Vagina (tissue), 2 donors: ENCODE data around the gene DUSP5. TPM values are rescaled to one million over a fixed set of nuclear protein-coding genes. Genes with fewer than 3 reads are reported as not detected.

ENCODE experiments used
- DNase-seq, 2 donors: peaks; one replicate each; pipeline ENCODE4 v3.0.0-alpha.2; 2017; ENCODE audit errors: extremely low spot score in 2 of 2
- H3K27ac ChIP-seq: fragments of 200-600 bp; sonication (generic); one replicate; pipeline ENCODE4 v1.5.1; 2019
- H3K27me3 ChIP-seq: fragments of 200-600 bp; sonication (generic); one replicate; pipeline ENCODE4 v1.5.1; 2019
- H3K36me3 ChIP-seq, 2 donors: fragments of 200-600 bp; sonication (generic); one replicate each; pipeline ENCODE4 v1.5.1; 2017 to 2019
- H3K4me1 ChIP-seq: fragments of 200-600 bp; sonication (generic); one replicate; pipeline ENCODE4 v1.5.1; 2019
- H3K4me3 ChIP-seq, 2 donors: fragments of 200-600 bp; sonication (generic); 1 replicate in 1 of 2; 2 replicates in 1 of 2; pipeline ENCODE4 v1.5.1; 2016 to 2019
- H3K9me3 ChIP-seq: fragments of 200-600 bp; sonication (generic); one replicate; pipeline ENCODE4 v1.5.1; 2019
- POLR2A ChIP-seq, 2 donors: fragments of 450-650 bp; IDR thresholded peaks; one replicate each; pipeline ENCODE4 v1.6.1; 2017; ENCODE audit warnings: antibody characterized with exemption in 2 of 2, mild to moderate bottlenecking in 2 of 2, moderate library complexity in 2 of 2
- POLR2AphosphoS5 ChIP-seq, 2 donors: sonication (generic); formaldehyde crosslinking; IDR thresholded peaks; one replicate each; pipeline ENCODE4 v1.9.0; 2017; ENCODE audit warnings: antibody characterized with exemption in 2 of 2, mild to moderate bottlenecking in 2 of 2, low read depth in 1 of 2; ENCODE audit not compliant: insufficient read depth in 1 of 2
- intact Hi-C: fragments of 100-400 bp; cut with DNase I; formaldehyde crosslinking; loops from one replicate; pipeline ENCODE4 v1.15.1; 2023
- total RNA-seq: library from RNA; depleted of rRNA; stranded (reverse); fragments of >200 nt; gene quantifications from one replicate; pipeline ENCODE4 v1.2.3, GENCODE V29; 2016
- TF ChIP-seq, protein P1 (sequence below), 3 experiments: fragments of 450-650 bp in 2 of 3; fragments of 200-600 bp in 1 of 3; sonication (generic) in 1 of 3; IDR thresholded peaks; one replicate each; pipeline ENCODE4 v1.5.1; 2017 to 2019; ENCODE audit warnings: antibody characterized with exemption in 3 of 3, mild to moderate bottlenecking in 2 of 3, moderate library complexity in 2 of 3

DUSP5 gene
- total RNA-seq, 1 donor from 2014 or later = 75.1 TPM

DNA sequence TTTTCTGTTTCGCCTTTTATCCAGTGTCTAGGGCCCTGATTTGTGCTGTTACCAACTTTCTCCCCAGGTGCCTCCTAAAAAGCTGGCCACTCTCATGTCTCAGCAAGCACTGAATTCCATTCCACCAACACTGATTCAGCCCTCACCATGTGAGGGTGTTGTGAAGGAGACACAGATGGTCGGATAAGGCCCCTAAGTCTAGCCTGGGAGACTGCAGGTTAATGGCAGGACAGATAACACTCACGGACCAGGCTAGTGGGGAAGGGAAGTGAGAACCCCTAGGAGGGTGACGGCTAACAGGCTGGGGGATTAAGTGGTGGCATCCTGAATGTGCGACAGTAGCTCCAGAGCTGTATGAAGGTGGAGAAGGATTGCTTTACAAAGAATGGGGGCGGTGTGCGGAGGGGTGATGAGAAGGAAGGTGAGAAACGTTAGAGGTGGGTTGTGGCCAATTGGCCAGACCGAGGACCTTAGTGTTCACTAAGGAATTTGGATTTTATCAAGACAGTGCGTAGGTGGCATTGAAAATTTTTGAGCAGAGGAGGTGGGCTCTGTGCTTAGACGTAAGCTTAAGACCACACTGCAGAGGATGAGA lies 3.8 kb upstream of the DUSP5 start:
- H3K4me1 ChIP-seq = peaks cover 23% of the 10 kb centered on the region
- TF ChIP-seq POLR2AphosphoS5 (IDR thresholded peaks at IDR 0.05; ENCODE audit: insufficient read depth in 1 of 2, low read depth in 1 of 2) = no peak
- TF ChIP-seq, protein P1, sequence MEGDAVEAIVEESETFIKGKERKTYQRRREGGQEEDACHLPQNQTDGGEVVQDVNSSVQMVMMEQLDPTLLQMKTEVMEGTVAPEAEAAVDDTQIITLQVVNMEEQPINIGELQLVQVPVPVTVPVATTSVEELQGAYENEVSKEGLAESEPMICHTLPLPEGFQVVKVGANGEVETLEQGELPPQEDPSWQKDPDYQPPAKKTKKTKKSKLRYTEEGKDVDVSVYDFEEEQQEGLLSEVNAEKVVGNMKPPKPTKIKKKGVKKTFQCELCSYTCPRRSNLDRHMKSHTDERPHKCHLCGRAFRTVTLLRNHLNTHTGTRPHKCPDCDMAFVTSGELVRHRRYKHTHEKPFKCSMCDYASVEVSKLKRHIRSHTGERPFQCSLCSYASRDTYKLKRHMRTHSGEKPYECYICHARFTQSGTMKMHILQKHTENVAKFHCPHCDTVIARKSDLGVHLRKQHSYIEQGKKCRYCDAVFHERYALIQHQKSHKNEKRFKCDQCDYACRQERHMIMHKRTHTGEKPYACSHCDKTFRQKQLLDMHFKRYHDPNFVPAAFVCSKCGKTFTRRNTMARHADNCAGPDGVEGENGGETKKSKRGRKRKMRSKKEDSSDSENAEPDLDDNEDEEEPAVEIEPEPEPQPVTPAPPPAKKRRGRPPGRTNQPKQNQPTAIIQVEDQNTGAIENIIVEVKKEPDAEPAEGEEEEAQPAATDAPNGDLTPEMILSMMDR (IDR thresholded peaks at IDR 0.05) = no peak
- no peak for TF ChIP-seq POLR2A (IDR thresholded peaks at IDR 0.05)
- no peaks in the 10 kb centered on the region for H3K9me3 ChIP-seq
- no peaks in the 10 kb centered on the region for H3K27me3 ChIP-seq
- no peaks in the 10 kb centered on the region for H3K36me3 ChIP-seq
- no peak for DNase-seq
- intact Hi-C loops = loop anchor here (10.0 kb wide), 1 partner anchor 1131 kb away; no protein-coding TSS in a partner anchor
- H3K27ac ChIP-seq = no peak overlapping the region
- H3K4me3 ChIP-seq = no peak overlapping the region

DNA sequence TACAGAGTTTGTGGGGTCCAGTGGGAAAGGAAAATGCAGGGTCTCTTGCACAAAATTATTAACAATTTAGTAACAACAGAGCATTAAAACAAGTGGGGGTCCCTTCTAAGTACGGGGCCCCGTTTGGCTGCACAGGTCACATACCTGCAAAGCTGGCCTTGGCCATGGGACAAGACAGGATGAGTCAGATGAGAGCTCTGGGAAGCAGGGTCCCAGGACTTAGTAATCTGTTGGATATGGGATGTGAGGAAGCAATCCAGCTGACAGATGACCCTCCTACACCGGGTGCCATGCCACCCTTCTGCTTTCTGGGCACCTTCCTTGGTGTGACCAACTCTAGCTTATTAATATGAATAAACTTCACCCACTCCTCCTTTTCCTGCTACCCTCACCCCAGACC lies 3.2 kb upstream of the DUSP5 start:
- intact Hi-C loops = loop anchor here (10.0 kb wide), 1 partner anchor 1130 kb away; no protein-coding TSS in a partner anchor
- DNase-seq = no peak
- TF ChIP-seq, protein P1 (IDR thresholded peaks at IDR 0.05) = no peak
- TF ChIP-seq POLR2A (IDR thresholded peaks at IDR 0.05) = no peak
- TF ChIP-seq POLR2AphosphoS5 (IDR thresholded peaks at IDR 0.05; ENCODE audit: insufficient read depth in 1 of 2, low read depth in 1 of 2) = no peak

DNA sequence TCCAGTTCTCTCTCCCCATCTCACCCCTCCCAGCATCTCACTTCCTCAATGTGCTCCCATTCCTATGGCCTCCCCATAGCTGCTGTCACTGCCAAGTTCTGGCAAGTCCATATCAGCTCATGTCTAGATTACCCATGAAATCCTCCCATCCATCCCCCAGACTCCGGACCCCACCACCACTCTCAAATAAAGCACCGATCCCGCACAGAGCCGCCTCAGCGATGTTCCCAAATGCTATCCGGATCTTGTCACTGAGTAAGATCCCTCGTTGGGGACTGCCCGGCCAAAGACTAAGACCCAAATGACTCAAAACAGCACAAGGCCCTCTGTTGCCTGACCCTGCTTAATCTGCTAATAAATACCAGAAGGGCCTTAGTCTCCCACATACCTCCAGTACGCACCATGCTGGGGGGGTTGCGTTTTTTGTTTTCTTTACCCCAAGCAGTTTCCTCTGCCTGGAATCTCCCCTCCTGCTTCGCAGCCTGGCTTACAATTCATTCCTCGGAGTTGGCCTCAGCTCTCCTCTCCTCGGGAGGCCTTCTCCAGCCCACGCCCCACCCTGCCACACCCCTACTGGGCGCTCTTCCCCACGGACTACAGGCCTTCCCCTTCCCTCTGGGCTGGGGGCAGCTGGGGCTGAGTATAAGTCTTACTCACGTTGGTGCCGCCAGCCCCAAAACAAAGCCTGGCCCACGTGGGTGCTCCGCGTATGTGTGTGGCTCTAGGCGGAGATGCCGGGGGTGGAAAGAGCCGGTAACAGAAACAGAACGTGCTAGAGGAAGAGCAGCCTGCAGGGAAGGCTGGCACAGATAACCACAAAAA lies 1.8 kb upstream of the DUSP5 start:
- Histone ChIP-seq H3K27ac (peak overlapping the region; percentile 93), H3K4me1 (peaks cover 31% of the 10 kb centered on the region), H3K36me3 (no peaks in the 10 kb centered on the region), H3K27me3 (no peaks in the 10 kb centered on the region), H3K4me3 (peak overlapping the region; percentile 75 to 79), H3K9me3 (no peaks in the 10 kb centered on the region)
- intact Hi-C loops = loop anchor here (10.0 kb wide), 1 partner anchor 1129 kb away; no protein-coding TSS in a partner anchor
- TF ChIP-seq POLR2A (IDR thresholded peaks at IDR 0.05) = no peak
- TF ChIP-seq POLR2AphosphoS5 (IDR thresholded peaks at IDR 0.05; ENCODE audit: insufficient read depth in 1 of 2, low read depth in 1 of 2) = peak; percentile 39 to 49
- TF ChIP-seq, protein P1 (IDR thresholded peaks at IDR 0.05) = no peak
- no peak for DNase-seq

More for the DNA sequence above, 3.2 kb upstream of the DUSP5 start:
- Histone ChIP-seq H3K4me1 (peaks cover 28% of the 10 kb centered on the region), H3K9me3 (no peaks in the 10 kb centered on the region), H3K4me3 (no peak overlapping the region), H3K36me3 (no peaks in the 10 kb centered on the region), H3K27ac (no peak overlapping the region), H3K27me3 (no peaks in the 10 kb centered on the region)

DNA sequence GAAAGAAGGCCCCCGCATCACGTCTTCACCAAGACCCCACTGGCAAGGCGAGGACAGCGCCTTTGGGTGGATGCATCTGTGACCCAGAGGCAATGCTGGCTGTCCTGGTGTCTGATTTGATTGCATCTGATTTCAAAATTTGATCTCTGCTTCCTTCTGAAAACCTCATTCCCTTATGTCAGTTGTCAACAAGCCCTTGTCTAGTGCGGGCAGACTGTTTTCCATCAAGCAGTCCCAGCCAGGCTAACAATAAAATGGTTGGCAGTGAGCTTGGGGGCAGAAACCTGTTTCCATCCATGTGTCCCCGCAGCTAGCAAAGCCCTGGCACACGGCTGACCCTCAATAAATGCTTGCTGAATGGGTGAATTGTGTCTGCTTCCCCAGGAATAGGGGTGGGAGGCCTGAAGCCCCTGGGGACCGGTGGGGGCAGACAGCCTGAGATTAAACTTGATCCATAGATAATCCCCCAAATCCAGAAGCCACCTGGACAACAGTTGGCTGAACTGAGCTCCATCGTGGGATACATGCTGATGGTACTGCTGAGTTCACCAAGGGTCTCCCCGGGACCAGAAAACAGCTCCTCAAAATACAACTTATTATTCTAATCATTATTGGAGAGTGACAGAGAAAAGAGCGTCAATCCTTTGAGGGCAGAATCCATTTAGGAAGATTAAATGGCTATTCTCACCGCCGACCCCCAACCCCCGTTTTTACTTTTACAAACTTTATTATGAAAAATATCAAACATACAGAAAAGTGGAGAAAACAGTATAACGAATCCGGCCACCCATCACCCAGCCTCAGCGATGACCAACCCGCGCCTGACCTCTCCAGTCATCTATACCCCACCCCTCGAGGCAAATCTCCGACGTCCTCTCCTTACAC lies 912 bp upstream of the DUSP5 start:
- intact Hi-C loops = loop anchor here (10.0 kb wide), 1 partner anchor 1128 kb away; no protein-coding TSS in a partner anchor
- peak overlapping the region; percentile 93 for H3K27ac ChIP-seq
- peak overlapping the region; percentile 75 to 79 for H3K4me3 ChIP-seq
- no peaks in the 10 kb centered on the region for H3K36me3 ChIP-seq
- peaks cover 39% of the 10 kb centered on the region for H3K4me1 ChIP-seq
- H3K9me3 ChIP-seq = no peaks in the 10 kb centered on the region
- H3K27me3 ChIP-seq = no peaks in the 10 kb centered on the region
- DNase-seq = no peak
- TF ChIP-seq, protein P1 (IDR thresholded peaks at IDR 0.05) = no peak
- TF ChIP-seq POLR2AphosphoS5 (IDR thresholded peaks at IDR 0.05; ENCODE audit: insufficient read depth in 1 of 2, low read depth in 1 of 2) (no peak), POLR2A (IDR thresholded peaks at IDR 0.05) (no peak)
